HG02981 (cell line): ENCODE measurements around the gene RBFOX1.

ENCODE experiments used
- ATAC-seq: cut with Tn5 transposase; IDR thresholded peaks from one replicate; pipeline ENCODE4 v1.9.1; 2021; ENCODE audit warnings: mild to moderate bottlenecking, moderate library complexity; ENCODE audit not compliant: unreplicated experiment

Gene RBFOX1

DNA sequence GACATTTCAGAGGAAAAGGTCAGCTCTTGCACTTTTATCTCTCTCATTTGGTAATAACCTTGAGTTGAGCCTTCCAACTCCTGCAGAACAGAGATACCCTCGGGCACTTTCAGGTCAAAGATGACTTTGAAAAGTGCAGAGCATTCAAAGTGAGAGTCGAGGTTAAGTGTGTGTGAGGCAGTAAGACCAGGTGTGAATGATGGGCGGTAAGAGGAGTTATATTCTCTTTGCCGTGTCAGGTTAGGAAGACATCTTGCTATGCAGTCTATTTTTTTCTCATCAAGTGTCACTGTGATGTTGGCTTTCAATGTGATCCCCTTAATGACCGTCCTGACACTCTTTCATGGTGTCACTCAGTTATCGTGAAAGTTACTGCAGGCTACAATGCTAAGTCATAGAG is 248.5 kb downstream of the RBFOX1 start:
- ATAC-seq: no peak

DNA sequence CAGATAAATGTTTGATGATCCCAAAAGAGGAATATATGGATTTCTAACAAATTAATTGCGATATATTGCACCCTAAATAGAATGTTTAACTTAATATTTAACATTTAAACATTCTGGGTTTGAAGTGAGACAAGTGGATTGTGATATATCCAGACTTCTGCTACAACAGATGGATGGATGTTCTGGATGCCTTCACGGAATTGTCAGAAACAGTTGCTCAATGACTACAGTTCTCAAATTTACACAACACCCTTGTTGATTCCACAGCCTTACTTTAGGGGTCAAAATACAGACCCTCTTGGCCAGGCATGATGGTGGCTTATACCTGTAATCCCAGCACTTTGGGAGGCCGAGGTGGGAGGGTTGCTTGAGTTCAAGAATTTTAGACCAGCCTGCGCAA is 250.8 kb downstream of the RBFOX1 start:
- no peak for ATAC-seq

DNA sequence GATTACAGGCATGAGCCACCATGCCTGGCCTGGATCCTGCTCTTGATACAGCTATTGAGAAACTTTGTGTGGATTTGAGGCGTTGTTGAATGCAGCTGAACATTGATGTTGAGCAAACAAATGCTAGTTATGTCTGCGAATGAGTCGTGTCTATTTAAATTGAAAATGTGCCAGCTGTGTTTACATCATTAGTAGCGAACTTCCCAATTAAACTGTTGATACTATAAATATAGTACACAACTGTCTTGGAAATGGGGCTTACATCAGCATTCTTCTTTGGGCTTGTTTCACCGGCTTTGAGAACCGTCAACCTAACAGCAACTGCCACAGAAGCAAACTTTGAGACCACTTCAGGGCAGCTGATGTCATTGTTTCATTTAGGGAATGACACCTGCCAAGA is 251.9 kb downstream of the RBFOX1 start:
- ATAC-seq: no peak

DNA sequence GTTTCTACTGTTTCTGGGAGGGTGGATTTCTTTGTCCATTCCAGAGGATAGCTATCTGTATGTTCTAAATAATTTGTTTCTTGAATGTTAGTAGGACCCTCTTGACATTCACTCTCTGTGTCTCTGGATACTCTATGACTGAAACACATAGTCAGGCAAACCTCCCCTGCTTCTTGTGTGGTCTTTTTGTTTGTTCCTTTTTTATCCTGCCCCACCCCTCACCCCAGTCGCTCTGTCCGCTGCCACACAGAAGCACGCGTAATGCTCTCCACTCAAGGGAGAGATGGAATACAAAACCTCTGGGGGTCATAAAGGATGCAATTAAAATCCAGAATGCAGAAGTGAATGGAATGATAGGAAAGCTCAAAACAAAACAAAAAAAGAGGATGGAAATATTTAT is 253.1 kb downstream of the RBFOX1 start:
- ATAC-seq: no peak

DNA sequence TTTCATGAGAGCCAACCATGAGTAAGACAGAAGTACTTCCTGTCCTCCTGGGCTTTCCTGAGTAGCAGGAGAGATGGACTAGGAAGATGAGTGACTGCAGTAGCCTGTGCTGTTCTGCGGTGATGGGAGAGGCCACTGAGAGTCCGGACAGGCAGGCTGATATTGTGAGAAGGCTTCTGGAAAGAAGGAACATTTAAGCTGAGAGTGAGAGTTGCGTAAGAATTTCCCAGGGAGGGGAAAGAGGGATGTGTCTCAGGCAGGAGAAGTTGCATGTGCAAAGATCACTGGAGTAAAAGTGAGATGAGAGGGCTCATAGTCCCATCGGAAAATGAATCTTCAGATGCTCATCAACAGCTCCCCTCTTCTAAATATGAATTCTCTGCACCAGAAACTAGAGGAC is 258.3 kb downstream of the RBFOX1 start:
- no peak for ATAC-seq

DNA sequence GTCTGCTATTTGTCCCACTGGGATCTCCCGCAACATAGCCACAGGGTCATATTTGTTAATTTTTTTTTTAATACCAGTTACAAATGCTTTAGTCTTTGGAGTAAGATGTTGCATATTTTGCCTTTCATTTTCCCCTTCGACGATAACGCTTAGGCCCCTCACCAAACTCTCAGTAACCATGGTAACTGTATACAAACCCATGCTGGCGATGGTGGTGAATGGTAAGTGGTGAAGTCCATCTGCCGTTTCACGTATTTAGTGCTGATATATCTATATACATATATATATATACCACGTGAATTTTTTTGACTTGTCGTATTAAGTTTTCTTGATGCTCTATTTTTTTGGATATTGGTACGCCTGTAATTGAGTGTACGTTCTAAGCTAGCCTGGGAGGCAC is 263.7 kb downstream of the RBFOX1 start:
- ATAC-seq: no peak

DNA sequence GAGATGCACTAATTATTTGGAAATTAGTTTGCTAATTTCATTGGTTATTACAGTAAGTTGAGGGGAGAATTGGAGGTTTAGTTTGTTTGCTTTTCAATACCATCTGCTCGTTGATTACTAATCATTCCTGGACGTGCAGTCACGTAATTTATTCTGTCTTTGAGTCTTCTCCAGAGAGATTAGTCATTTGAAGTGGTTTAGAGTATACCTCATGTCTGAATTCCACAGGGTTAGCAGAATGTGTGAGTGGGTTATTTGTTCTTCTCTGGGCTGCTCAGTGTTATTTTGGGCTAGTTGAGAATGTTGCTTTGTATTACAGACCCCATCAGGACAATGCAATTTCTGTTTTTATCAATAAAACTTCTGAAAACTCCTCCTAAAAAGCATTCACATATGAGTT is 265.0 kb downstream of the RBFOX1 start:
- ATAC-seq: no peak

DNA sequence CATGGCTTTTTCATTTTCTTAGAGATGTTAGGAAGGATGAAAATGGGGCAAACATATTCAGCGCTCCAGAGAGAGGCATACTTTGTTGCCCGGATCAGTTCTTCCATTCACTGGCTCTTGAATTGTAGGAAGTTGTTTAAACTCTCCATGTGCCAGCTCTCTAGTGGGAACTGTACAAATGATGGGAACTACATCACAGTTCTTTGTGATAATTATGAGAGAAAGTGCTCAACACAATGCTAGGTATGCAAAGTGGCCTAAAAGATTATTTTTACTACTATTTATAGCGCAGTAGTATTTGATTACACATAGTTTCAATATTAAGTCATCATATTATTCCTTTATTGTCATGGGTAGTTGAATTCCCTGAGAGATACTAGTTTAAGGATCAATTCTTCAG is 268.5 kb downstream of the RBFOX1 start:
- ATAC-seq: no peak

DNA sequence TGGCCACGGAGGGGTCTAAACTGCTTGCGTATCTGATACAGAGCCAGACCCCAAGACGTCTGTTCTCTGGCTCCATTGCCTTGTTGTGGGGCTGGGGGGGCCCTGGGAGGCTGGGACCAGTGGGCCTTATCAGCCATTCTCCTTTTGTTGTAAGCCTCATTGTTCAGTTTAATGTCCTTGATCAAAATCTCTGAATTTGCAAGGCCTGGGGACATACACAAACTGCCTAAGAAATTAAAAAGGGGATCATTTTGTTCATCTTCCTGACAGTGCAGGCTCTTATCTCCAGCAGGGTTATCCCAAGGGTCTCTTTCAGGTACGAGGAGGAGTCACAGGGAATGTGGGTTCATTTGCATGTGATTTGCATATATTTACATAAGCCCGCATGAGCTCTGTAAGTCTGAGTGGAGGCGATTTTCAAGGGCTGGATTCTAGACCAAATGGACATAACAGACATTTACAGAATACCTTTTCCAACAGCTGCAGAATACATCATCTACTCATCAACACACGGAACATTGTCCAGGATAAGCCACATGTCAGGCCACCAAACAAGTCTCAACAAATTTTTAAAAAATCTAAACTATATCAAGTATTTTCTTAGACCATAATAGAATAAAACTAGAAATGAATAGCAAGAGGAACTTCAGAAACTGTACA is 269.8 kb downstream of the RBFOX1 start:
- ATAC-seq: no peak

DNA sequence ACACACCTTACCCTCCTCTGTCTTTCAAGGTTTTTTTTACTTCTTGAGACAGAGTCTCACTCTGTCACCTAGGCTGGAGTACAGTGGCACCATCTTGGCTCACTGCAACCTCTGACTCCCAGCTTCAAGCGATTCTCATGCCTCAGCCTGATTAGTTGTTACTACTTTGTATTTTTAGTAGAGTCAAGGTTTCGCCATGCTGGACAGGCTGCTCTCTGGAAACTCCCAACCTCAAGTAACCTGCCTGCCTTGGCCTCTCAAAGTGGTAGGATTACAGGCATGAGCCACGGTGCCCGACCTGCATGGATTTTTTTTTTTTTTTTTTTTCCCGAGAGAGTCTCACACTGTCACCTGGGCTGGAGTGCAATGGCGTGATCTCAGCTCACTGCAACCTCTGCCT is 273.2 kb downstream of the RBFOX1 start:
- no peak for ATAC-seq

DNA sequence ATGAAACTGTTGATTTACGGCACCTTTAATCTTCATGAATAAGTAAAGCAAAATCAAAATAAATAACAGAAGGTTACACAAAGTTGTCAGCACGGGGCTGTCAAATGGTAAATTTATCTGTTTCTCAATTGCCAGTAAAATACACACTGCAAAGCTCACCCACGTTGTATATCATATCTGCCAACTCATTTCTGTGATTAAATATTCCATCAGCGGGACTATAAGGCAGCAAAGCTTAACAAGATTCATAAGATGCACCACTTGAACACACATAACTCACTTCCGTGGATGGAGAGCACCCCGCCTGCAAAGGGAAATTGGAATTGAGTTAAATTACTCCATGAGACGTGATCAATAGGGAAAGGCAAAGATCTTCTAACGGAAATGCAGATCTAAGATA is 280.0 kb downstream of the RBFOX1 start:
- ATAC-seq: no peak

DNA sequence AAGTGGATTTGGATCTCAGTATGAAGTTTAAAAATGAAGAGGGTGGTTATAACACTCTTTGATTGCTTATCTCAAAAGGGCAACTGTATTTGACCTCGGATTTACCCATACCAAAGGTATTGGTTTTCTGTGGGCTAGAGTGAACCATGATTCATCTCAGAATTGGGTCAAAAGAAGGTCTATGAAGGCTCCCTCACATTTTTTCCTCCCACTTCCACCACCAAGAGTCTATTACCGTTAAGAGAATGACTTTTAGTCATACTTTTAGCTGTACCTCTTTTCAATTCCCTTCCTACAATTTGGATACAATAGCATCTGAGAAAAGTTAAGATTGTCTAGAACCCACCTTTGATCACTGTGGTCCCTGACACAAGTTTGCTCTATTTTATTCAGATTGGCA is 280.9 kb downstream of the RBFOX1 start:
- no peak for ATAC-seq

DNA sequence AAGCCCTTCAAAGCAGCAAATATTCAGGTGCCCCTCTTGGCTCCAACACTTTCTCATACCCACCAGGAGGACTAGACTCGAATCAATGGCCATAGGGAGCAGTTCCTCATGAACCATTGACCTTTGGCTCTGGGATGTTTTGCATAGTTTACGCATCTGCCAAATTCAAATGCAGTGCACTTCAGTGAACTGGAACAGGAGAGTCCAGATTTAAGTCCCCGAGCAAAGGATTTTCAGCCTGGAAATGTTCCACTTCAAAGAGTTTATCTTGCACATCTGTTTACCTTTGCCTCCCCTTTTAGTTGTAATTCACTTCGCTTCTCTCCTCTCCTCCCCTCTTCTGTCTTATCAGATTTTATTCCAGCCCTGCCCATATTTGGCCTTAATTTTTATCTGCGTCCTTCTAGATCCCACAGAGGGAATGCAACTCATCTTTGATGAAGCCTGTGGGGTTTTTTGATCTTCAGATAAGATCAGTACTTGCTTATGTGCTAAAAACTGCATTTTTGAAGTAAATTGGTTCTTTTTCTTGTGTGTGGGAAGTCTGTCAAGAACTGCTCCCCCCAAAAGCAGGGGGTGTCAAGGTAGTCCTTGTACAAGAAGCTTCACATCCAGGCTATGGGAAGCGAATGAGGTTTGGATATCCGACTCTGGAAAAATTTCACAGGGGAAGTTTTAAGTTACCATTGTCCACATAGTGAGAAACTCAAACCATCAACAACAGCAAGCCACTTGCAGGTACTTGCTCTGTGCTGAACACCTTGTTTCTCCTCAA is 281.6 kb downstream of the RBFOX1 start:
- ATAC-seq: no peak

DNA sequence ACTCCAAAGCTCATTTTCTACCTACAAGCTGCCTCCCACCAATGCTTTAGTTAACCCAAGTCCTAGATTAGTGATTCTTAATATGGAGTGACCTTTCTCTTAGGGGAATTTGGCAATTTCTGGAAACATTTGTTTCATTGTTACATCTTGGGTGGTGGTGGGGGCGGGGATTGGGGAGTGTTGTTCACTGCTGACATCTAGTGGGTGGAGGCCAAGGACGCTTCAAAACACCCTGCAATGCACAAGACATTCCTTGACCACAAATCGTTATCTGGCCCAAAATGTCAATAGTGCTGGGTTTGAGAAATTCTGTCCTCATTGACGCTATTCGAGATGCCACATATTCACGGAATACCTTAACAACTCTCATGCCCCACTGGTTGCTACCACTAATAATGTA is 282.9 kb downstream of the RBFOX1 start:
- ATAC-seq: no peak

DNA sequence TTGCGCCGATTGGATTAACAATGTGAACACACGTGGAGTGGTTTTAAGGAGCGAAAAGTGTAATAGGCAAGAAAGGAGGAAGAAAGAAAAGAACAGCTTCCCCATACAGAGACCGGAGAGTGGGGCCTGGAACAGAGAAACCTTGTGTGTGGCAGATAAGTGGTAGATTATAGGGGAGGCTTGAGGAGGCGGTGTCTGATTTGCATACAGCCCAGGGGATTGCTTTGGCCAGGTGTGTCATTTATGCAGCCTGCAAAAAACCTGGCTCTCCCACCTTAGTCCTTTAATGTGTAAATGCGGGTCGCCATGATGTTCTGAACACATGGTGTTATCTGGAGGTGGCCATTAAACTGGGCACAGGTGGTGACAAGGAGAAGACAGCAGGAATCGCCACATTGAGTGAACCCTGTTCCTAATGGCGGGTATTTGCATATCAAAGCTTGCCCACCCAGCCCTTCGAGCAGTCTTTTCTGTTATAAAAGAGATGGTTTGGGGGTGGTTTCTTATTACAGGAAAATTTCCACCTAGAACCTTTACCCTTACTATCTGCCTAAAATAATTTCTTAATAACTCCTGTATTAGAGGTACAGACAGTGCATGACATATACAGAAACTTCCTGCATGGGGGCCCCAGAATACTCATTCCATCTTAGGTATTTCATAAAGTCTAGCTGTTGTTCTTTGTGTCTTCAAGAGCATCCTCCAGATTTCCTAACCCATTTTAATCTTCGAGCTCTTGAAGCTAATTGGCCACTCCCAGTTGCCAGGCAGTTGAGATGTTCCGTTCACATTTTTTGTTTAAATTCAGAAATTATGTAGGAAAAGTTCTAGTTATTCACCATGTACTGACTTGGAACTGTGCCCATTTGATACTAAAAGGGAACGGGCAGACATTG is 292.5 kb downstream of the RBFOX1 start:
- no peak for ATAC-seq

DNA sequence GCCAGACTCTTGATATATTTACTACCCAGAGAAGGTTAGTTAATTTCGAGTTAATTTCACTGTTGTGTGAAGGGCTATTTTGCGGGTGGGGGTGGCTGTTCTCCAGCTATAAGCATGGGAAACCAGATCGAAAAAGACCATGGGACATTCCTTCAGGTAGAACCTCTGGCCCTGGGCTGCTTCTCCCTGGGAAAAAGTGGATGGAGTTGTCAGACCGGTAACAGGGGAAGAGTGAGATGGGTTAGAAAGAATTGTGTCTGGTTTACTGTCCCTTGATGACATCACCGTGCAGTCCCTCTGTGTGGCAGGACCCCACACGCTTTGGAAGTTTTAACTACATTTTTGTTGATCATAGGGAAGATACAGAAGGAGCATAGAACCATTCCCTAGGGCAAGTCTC is 296.3 kb downstream of the RBFOX1 start:
- no peak for ATAC-seq

DNA sequence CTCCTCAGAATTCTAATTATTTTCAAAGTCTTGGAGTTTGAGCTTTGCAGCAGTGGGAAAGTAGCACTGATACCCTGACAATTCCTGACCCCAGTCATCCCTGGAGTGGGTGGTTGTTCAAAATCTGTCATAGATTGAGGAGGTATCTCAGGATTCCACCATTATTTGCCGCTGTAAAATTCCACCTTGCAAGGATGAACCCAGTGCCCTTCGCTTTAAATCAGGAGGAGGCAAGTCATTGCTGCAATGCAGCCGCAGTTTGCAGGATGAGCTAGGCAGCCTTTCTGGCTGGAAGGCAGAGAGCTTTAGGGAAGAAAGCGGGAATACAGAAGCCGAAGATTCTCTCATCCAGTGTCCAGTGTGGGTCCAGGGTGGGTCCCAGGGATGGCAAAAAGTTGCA is 296.9 kb downstream of the RBFOX1 start:
- ATAC-seq: no peak

DNA sequence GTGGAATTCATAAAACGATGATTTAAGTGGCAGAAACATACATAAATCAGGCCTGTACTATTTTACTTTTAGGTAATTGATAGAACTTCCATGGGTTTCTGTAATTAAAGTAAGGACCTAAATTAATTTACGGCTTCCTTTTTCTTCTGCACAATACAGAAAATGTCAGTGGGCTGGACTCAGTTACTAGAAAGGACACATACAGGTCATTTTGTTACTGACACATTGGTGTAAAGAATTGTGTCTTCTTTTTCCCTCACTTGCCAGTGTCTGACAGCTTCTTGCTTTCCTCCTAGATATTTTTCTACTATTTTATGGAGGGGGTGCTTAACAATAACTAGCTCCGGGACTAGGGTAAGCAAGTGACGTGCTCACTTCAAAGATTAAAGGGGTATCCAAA is 304.8 kb downstream of the RBFOX1 start:
- ATAC-seq: no peak

DNA sequence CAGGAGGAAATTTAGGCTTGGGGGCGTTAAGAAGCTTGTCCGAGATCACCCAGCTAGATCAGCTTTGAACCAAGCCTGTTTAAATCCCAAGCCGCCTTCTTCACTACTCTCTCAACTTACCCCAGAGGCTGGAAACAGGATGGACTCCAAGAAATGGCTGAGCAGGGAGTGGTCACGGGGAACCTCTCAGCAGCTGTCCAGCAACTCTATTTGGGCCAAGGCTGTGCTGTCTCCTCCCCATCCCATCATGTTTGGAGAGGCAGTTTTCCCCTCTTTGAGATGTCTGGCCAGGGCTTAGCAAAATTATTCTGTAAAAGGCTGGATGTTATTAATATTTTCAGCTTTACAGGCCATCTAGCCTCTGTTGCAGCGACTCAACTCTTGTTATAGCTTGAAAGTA is 305.7 kb downstream of the RBFOX1 start:
- no peak for ATAC-seq

DNA sequence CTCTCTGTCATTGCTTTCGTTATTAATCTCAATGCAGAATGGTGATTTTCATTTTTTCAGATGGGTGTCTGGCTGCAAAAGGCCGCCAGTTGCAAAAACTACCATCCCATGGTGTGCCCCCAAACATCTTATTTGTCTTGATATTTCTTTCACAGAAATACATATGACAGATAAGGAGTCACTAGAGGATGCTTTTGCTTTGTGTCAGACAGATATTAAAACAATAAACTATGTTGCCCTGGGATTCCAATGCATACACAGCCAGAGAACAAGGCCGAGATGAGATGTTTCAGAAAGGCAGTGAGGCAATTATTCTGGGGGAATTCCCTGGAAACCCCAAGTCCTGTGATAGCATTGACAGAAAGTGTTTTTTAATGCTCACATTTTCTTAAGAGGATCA is 307.7 kb downstream of the RBFOX1 start:
- ATAC-seq: no peak

DNA sequence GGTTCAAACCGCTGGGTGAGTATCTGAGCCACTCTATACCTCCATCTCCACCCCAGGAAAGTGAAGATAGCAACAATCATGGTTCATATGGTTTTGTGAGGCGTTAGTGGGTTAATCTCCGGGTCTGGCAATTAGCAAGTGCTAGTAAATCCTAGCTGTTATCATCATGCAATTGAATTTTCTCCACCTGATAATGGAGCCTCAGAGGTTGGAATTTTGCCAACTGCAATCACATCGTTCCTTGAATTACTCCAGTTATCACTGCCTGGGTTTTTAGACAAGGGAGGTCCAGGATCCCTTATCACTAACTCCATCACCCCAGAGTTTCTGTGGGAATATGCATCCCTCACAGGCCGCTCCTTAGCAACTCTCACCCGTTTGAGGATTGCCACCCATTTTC is 311.5 kb downstream of the RBFOX1 start:
- ATAC-seq: no peak

DNA sequence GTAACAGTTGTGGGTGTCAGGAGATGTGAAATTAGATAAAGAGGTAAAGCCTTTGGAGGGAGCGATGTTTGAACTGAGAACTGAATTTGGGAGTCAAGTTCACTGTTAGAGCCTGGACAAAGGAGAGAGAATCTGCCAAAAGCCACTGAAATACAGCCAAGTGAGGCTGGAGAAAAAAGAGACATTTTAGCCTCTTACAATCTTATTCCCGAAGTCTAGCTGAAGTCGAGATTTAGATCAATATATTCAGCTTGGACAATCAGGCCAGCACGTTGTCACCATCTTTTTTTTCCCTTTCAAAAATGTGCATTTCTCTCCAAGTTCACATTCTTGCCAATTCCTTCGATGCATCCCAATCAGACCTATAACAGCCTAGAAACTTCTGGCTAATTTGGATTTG is 312.2 kb downstream of the RBFOX1 start:
- ATAC-seq: no peak
